HG02798 (cell line): ENCODE results near the gene VPS37B.

ENCODE experiments used
- ATAC-seq: cut with Tn5 transposase; IDR thresholded peaks from one replicate; pipeline ENCODE4 v1.9.1; 2021; ENCODE audit warnings: mild to moderate bottlenecking; ENCODE audit not compliant: unreplicated experiment, poor library complexity

VPS37B gene

GRCh38 chr12:122842505-122843405, 53.2 kb downstream of the VPS37B start:
- ATAC-seq, result no peak

- no peak for ATAC-seq
These were observed 54.2 kb downstream of the VPS37B start for GRCh38 chr12:122841544-122842321.

GRCh38 chr12:122840580-122841513, 55.1 kb downstream of the VPS37B start:
- ATAC-seq, result no peak

GRCh38 chr12:122839907-122840554, 55.9 kb downstream of the VPS37B start:
- ATAC-seq, result no peak

GRCh38 chr12:122838841-122839240, 57.1 kb downstream of the VPS37B start:
- no peak for ATAC-seq

GRCh38 chr12:122837306-122838265, 58.3 kb downstream of the VPS37B start:
- ATAC-seq, result no peak

GRCh38 chr12:122836027-122836921, 59.6 kb downstream of the VPS37B start:
- ATAC-seq, result no peak

- ATAC-seq, result peak; percentile 49
These were observed 60.2 kb downstream of the VPS37B start for GRCh38 chr12:122835750-122836026.

- ATAC-seq, result peak; percentile 40
These were observed 60.8 kb downstream of the VPS37B start, which contains the start of gene HIP1R for GRCh38 chr12:122834921-122835749. Gene HIP1R (plus strand): TSS chr12:122835457. CDS start chr12:122835551, 94 bp downstream.

- no peak for ATAC-seq
These were observed 61.6 kb downstream of the VPS37B start for GRCh38 chr12:122834104-122834920.

GRCh38 chr12:122830517-122831214, 65.3 kb downstream of the VPS37B start:
- ATAC-seq, result no peak

GRCh38 chr12:122827258-122827657, 68.7 kb downstream of the VPS37B start:
- no peak for ATAC-seq

- no peak for ATAC-seq
These were observed 69.9 kb downstream of the VPS37B start for GRCh38 chr12:122825773-122826724.

GRCh38 chr12:122823429-122823828, 72.5 kb downstream of the VPS37B start:
- ATAC-seq, result no peak
